Panc1 (cell line): ENCODE results near the gene ABCA1.

ENCODE experiments used
- POLR2AphosphoS5 ChIP-seq: IDR thresholded peaks from 2 replicates; pipeline ENCODE4 v1.6.1; 2012; ENCODE audit warnings: mild to moderate bottlenecking, low read depth, low read length, moderate library complexity
- TCF7L2 ChIP-seq: IDR thresholded peaks from 2 replicates; pipeline ENCODE4 v1.6.1; 2011; ENCODE audit warnings: mild to moderate bottlenecking, low read depth, low read length, inconsistent platforms
- TF ChIP-seq, protein P1 (sequence below): fragments of 450-650 bp; IDR thresholded peaks from 2 replicates; pipeline ENCODE4 v1.5.1; 2017; ENCODE audit warnings: mild to moderate bottlenecking
- TF ChIP-seq, protein P2 (sequence below), 2 experiments: IDR thresholded peaks; 2 replicates each; pipeline ENCODE4 v1.6.1; 2011 to 2012; ENCODE audit warnings: low read depth in 2 of 2, control low read depth in 1 of 2, low read length in 1 of 2, mild to moderate bottlenecking in 1 of 2, moderate library complexity in 1 of 2; ENCODE audit not compliant: insufficient read depth in 1 of 2

DNA sequence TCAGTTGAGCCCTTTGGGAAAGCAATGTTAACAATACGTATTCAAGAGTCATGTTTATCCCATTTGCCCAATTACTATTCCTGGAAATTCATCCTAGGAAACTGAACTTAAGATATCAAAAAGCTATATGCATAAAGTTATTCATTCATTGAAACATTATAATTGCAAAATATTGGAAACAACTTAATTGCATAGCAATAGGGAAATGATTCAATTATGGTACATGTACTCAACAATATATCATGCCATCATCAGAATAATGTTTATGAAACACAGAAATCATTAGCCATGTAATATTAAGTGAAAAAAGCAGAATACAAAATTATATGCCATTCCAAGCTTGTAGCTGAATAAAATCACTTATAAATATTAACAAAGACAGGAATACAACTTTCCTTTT is 35.3 kb downstream of the ABCA1 start:
- TF ChIP-seq, protein P1, sequence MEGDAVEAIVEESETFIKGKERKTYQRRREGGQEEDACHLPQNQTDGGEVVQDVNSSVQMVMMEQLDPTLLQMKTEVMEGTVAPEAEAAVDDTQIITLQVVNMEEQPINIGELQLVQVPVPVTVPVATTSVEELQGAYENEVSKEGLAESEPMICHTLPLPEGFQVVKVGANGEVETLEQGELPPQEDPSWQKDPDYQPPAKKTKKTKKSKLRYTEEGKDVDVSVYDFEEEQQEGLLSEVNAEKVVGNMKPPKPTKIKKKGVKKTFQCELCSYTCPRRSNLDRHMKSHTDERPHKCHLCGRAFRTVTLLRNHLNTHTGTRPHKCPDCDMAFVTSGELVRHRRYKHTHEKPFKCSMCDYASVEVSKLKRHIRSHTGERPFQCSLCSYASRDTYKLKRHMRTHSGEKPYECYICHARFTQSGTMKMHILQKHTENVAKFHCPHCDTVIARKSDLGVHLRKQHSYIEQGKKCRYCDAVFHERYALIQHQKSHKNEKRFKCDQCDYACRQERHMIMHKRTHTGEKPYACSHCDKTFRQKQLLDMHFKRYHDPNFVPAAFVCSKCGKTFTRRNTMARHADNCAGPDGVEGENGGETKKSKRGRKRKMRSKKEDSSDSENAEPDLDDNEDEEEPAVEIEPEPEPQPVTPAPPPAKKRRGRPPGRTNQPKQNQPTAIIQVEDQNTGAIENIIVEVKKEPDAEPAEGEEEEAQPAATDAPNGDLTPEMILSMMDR: no peak
- TF ChIP-seq POLR2AphosphoS5 (no peak), TCF7L2 (no peak)
- TF ChIP-seq, protein P2, sequence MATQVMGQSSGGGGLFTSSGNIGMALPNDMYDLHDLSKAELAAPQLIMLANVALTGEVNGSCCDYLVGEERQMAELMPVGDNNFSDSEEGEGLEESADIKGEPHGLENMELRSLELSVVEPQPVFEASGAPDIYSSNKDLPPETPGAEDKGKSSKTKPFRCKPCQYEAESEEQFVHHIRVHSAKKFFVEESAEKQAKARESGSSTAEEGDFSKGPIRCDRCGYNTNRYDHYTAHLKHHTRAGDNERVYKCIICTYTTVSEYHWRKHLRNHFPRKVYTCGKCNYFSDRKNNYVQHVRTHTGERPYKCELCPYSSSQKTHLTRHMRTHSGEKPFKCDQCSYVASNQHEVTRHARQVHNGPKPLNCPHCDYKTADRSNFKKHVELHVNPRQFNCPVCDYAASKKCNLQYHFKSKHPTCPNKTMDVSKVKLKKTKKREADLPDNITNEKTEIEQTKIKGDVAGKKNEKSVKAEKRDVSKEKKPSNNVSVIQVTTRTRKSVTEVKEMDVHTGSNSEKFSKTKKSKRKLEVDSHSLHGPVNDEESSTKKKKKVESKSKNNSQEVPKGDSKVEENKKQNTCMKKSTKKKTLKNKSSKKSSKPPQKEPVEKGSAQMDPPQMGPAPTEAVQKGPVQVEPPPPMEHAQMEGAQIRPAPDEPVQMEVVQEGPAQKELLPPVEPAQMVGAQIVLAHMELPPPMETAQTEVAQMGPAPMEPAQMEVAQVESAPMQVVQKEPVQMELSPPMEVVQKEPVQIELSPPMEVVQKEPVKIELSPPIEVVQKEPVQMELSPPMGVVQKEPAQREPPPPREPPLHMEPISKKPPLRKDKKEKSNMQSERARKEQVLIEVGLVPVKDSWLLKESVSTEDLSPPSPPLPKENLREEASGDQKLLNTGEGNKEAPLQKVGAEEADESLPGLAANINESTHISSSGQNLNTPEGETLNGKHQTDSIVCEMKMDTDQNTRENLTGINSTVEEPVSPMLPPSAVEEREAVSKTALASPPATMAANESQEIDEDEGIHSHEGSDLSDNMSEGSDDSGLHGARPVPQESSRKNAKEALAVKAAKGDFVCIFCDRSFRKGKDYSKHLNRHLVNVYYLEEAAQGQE (IDR thresholded peaks at IDR 0.05; ENCODE audit: insufficient read depth in 1 of 2, low read depth in 2 of 2, low read length in 1 of 2): no peak
